Heart left ventricle (tissue), 16 donors: ENCODE data around the gene SUPT5H. TPM values are rescaled to one million over a fixed set of nuclear protein-coding genes. Genes with fewer than 3 reads are reported as not detected.

Experiments used
- ATAC-seq, 4 donors: fragments of 200-7000 bp; cut with Tn5 transposase; one replicate each; pipeline ENCODE4 v1.9.1; 2020 to 2022; ENCODE audit warnings: moderate library complexity in 4 of 4, mild to moderate bottlenecking in 3 of 4, moderate number of reproducible peaks in 1 of 4
- DNase-seq, 5 donors: peaks; one replicate each; pipeline ENCODE4 v3.0.0-alpha.2; 2020
- H3K27ac ChIP-seq, 12 donors: fragments of 200-600 bp; sonication (generic) in 4 of 12; one replicate each; pipeline versions ENCODE4 v1.5.0 to v1.8.0; 2016 to 2022; ENCODE audit warnings: mild to moderate bottlenecking in 2 of 12
- H3K27me3 ChIP-seq, 9 donors: fragments of 200-600 bp; sonication (generic) in 2 of 9; one replicate each; pipeline versions ENCODE4 v1.5.1 to v1.8.0; 2016 to 2022; ENCODE audit warnings: mild to moderate bottlenecking in 3 of 9
- H3K36me3 ChIP-seq, 9 donors: fragments of 200-600 bp; sonication (generic) in 2 of 9; one replicate each; pipeline versions ENCODE4 v1.5.0 to v1.8.0; 2018 to 2022; ENCODE audit warnings: mild to moderate bottlenecking in 2 of 9
- H3K4me1 ChIP-seq, 12 donors: fragments of 200-600 bp; sonication (generic) in 4 of 12; one replicate each; pipeline versions ENCODE4 v1.5.0 to v1.8.0; 2016 to 2022; ENCODE audit warnings: mild to moderate bottlenecking in 3 of 12
- H3K4me3 ChIP-seq, 12 donors: fragments of 200-600 bp; sonication (generic) in 4 of 12; one replicate each; pipeline versions ENCODE4 v1.5.0 to v1.8.0; 2017 to 2022; ENCODE audit warnings: mild to moderate bottlenecking in 9 of 12, moderate library complexity in 4 of 12
- H3K9me3 ChIP-seq, 12 donors: fragments of 200-600 bp; sonication (generic) in 4 of 12; one replicate each; pipeline versions ENCODE4 v1.5.0 to v1.8.0; 2016 to 2022; ENCODE audit warnings: mild to moderate bottlenecking in 1 of 12
- CTCF ChIP-seq, 12 donors: fragments of 200-600 bp; sonication (generic) in 4 of 12; IDR thresholded peaks; one replicate each; pipeline versions ENCODE4 v1.5.0 to v1.8.0; 2018 to 2022; ENCODE audit warnings: antibody characterized with exemption in 12 of 12, mild to moderate bottlenecking in 5 of 12
- POLR2A ChIP-seq, 2 donors: fragments of 450-650 bp; IDR thresholded peaks; one replicate each; pipeline ENCODE4 v1.6.1; 2017; ENCODE audit warnings: antibody characterized with exemption in 2 of 2, mild to moderate bottlenecking in 2 of 2, moderate library complexity in 2 of 2
- WGBS, 4 donors: extraction: QIAGEN DNeasy Blood & Tissue Kit in 2 of 4; methylation state at CpG; one replicate each; pipeline versions ENCODE4 v1.1.5 to v1.1.7; 2013 to 2018; 5-methylcytosine and 5-hydroxymethylcytosine counted together
- intact Hi-C, 10 donors: fragments of 100-400 bp; cut with DNase I; formaldehyde crosslinking; loops; one replicate each; pipeline versions ENCODE4 v1.11.1 to v1.14.2; 2022
- polyA plus RNA-seq, 2 donors: library from polyadenylated mRNA; stranded (reverse); fragments of 200-250 nt; gene quantifications; one replicate each; pipeline ENCODE4 v1.2.3, GENCODE V29; 2013
- total RNA-seq, 9 donors: library from RNA; depleted of rRNA in 2 of 9; stranded (reverse); fragments of >200 nt in 2 of 9; fragmentation: NEBNext Ultra II Directional in 3 of 9; extraction: Animal tissue kit (Norgen Biotek cat#: 25700) in 3 of 9; gene quantifications; one replicate each; pipeline versions ENCODE4 v1.1.0 to v1.2.4, GENCODE V29; 2016 to 2023
- donor health status: ischemic (EF 13 %, LVEDD 7.1; RV severe dilation, severe dysfunction).
- donor health status: healthy with polysubstance abuse.
- donor health status: DM: no; HTN: yes; CAD: no.
- donor health status: DM: no; HTN: no; CAD: no.
- donor health status: ischemic (EF 25% LVEDD 6.9; RV normal size, moderate dysfunction).
- donor health status: ischemic (EF 25% LVEDD 5.7; RV mildly dilated, moderate dysfunction).
- donor health status: healthy.
- donor health status: DM: yes; HTN: yes; CAD: no.
- donor health status: ischemic (EF 35%, LVEDD 5.7; RV mildly dilated, moderate dysfunction).
- donor health status: nonischemic (EF 11% LVEDD 7.7; RV severe dilation, severe dysfunction).
- donor health status: DM: yes; HTN: yes; CAD: no.
- donor health status: PGD.
- donor health status: ischemic (EF 29% LVEDD 5.4; RV normal size, mild dysfunction).
- donor health status: nonischemic (EF 23%, LVEDD 6.1; RV moderate dilation, normal function).

SUPT5H gene
- total and polyA plus RNA-seq, 11 donors, result 63.8 to 113 (median 81.7) TPM

- DNase-seq (peak in 1 of 5 donors; percentile 35), ATAC-seq (peak in 3 of 4 donors; percentile 0 to 1 (median 0))
- Histone ChIP-seq H3K36me3 (peaks cover 3 to 26% (median 14%) of the 10 kb centered on the region in 9 donors), H3K27ac (peak overlapping the region; percentile 94 to 100 (median 99)), H3K4me3 (peak overlapping the region; percentile 59 to 100 (median 96)), H3K4me1 (peaks cover 5 to 69% (median 34%) of the 10 kb centered on the region in 12 donors), H3K27me3 (no peaks in the 10 kb centered on the region), H3K9me3 (no peaks in the 10 kb centered on the region)
- 17 to 21% (median 19%) methylated on average over 21 to 22 of the region's 22 CpGs for WGBS, 4 donors
- intact Hi-C loops, result no loop called here
- TF ChIP-seq CTCF (IDR thresholded peaks at IDR 0.05) (no peak), POLR2A (IDR thresholded peaks at IDR 0.05) (peak in 1 of 2 donors; percentile 25)
Measured at GRCh38 chr19:39405958-39406655, 39.3 kb upstream of the SUPT5H start.

GRCh38 chr19:39406656-39407409 lies 38.5 kb upstream of the SUPT5H start, which contains the start of gene ZFP36:
Gene ZFP36, plus strand, starts transcription at chr19:39406847. Its CDS starts 58 bp downstream, at chr19:39406905.
- 1% methylated on average over 29 to 56 of the region's 56 CpGs for WGBS, 4 donors
- DNase-seq, result peak; percentile 91 to 95 (median 92)
- peak within 1 kb of the TSS; percentile 94 to 100 (median 99) for H3K27ac ChIP-seq
- no peaks in the 10 kb centered on the region for H3K9me3 ChIP-seq
- peaks cover 0 to under 1% (median 0%) of the 10 kb centered on the region in 9 donors for H3K27me3 ChIP-seq
- intact Hi-C loops, result no loop called here
- TF ChIP-seq POLR2A (IDR thresholded peaks at IDR 0.05) (peak; percentile 66 to 99), CTCF (IDR thresholded peaks at IDR 0.05) (peak in 1 of 12 donors; percentile 15)
- ATAC-seq, result peak; percentile 20 to 58 (median 42)
- H3K4me1 ChIP-seq, result peaks cover 7 to 68% (median 37%) of the 10 kb centered on the region in 12 donors
- peak within 1 kb of the TSS; percentile 59 to 100 (median 96) for H3K4me3 ChIP-seq
- H3K36me3 ChIP-seq, result peaks cover 3 to 26% (median 14%) of the 10 kb centered on the region in 9 donors

GRCh38 chr19:39407410-39407659 lies 38.0 kb upstream of the SUPT5H start:
- Histone ChIP-seq H3K9me3 (no peaks in the 10 kb centered on the region), H3K27me3 (peaks cover 0 to 5% (median 0%) of the 10 kb centered on the region in 9 donors), H3K4me3 (peak overlapping the region; percentile 59 to 100 (median 96)), H3K36me3 (peaks cover 3 to 26% (median 14%) of the 10 kb centered on the region in 9 donors), H3K27ac (peak overlapping the region; percentile 94 to 100 (median 99)), H3K4me1 (peaks cover 7 to 63% (median 32%) of the 10 kb centered on the region in 12 donors)
- intact Hi-C loops, result no loop called here
- DNase-seq (peak in 1 of 5 donors; percentile 78), ATAC-seq (no peak)
- TF ChIP-seq POLR2A (IDR thresholded peaks at IDR 0.05), result no peak
- no peak for TF ChIP-seq CTCF (IDR thresholded peaks at IDR 0.05)
- 0 to 8% (median 2%) methylated on average over 5 to 14 of the region's 14 CpGs for WGBS, 4 donors
